H1 (cell line): ENCODE measurements around the gene CCDC33. TPM values are rescaled to one million over a fixed set of nuclear protein-coding genes. Genes with fewer than 3 reads are reported as not detected.

ENCODE experiments used
- POLR2A ChIP-seq, 2 experiments: IDR thresholded peaks; 1 replicate in 1 of 2; 2 replicates in 1 of 2; pipeline ENCODE4 v1.6.1; 2011; ENCODE audit warnings: low read depth in 2 of 2, low read length in 2 of 2, mild to moderate bottlenecking in 2 of 2; ENCODE audit errors: control extremely low read depth in 1 of 2
- RAD21 ChIP-seq, 2 experiments: IDR thresholded peaks in 1 of 2; conservative IDR thresholded peaks in 1 of 2; 2 replicates each; pipeline ENCODE4 v1.6.1; 2011; ENCODE audit warnings: low read depth in 2 of 2, low read length in 2 of 2, improper control_type of control experiment in 1 of 2, inconsistent platforms in 1 of 2, mild to moderate bottlenecking in 1 of 2, moderate library complexity in 1 of 2
- polyA plus RNA-seq, 7 experiments: library from polyadenylated mRNA; depleted of rRNA in 3 of 7; stranded (reverse) in 5 of 7; unstranded in 2 of 7; fragments of >200 nt in 5 of 7; fragments of 200-250 nt in 2 of 7; gene quantifications; 1 replicate in 5 of 7; 2 replicates in 1 of 7; 4 replicates in 1 of 7; pipeline versions ENCODE4 v1.2.1 to v1.2.3, GENCODE V29; 2011 to 2013; ENCODE audit warnings: missing spikeins in 2 of 7, mixed read lengths in 2 of 7
- total RNA-seq: library from RNA; stranded (reverse); fragmentation: NEBNext Ultra II Directional; extraction: Animal tissue kit (Norgen Biotek cat#: 25700); gene quantifications from 2 replicates; pipeline ENCODE4 v1.2.1, GENCODE V29; 2021

CCDC33 gene
- total and polyA plus RNA-seq, 2 of the 8 experiments (the other 6 are each of a cell fraction or from before 2014, with no cell fraction given), result 2.0 to 2.7 TPM

GRCh38 chr15:74199297-74199652, 36.9 kb upstream of the CCDC33 start (continued):
- TF ChIP-seq RAD21 (IDR thresholded peaks at IDR 0.05 in 1 of 2, conservative IDR thresholded peaks at IDR 0.05 in 1 of 2; ENCODE audit: low read depth in 2 of 2, low read length in 2 of 2) (no peak), POLR2A (IDR thresholded peaks at IDR 0.05; ENCODE audit: control extremely low read depth in 1 of 2, low read depth in 2 of 2, low read length in 2 of 2) (no peak)
